ENCODE data around the gene CYP24A1.
"Not testable (repeated sequence)": the region's sequence is repeated elsewhere in the genome, so short reads cannot be mapped to it uniquely, and the experiment has no call there.

Gene CYP24A1

GRCh38 chr20:54133434-54134427 is 40.1 kb downstream of the CYP24A1 start:
- Histone ChIP-seq H3K9me3 (ENCODE audit: control insufficient read depth, low read length) (no peaks in the 10 kb centered on the region), H3K9ac (ENCODE audit: low read length) (no peak overlapping the region), H3K4me3 (ENCODE audit: low read length) (no peak overlapping the region), H3K4me1 (ENCODE audit: control insufficient read depth, insufficient read depth, low read length) (no peaks in the 10 kb centered on the region), H3K36me3 (ENCODE audit: control insufficient read depth, insufficient read depth, low read length) (no peaks in the 10 kb centered on the region), H3K27me3 (ENCODE audit: control insufficient read depth, insufficient read depth, low read length) (no peaks in the 10 kb centered on the region)

- H3K27me3 ChIP-seq (ENCODE audit: control insufficient read depth, insufficient read depth, low read length): no peaks in the 10 kb centered on the region
- no peak overlapping the region for H3K4me3 ChIP-seq (ENCODE audit: low read length)
- no peaks in the 10 kb centered on the region for H3K36me3 ChIP-seq (ENCODE audit: control insufficient read depth, insufficient read depth, low read length)
- H3K9ac ChIP-seq (ENCODE audit: low read length): no peak overlapping the region
- H3K9me3 ChIP-seq (ENCODE audit: control insufficient read depth, low read length): no peaks in the 10 kb centered on the region
- no peaks in the 10 kb centered on the region for H3K4me1 ChIP-seq (ENCODE audit: control insufficient read depth, insufficient read depth, low read length)
Observed at GRCh38 chr20:54132612-54133433, 41.0 kb downstream of the CYP24A1 start.

- Histone ChIP-seq H3K9ac (ENCODE audit: low read length) (no peak overlapping the region), H3K36me3 (ENCODE audit: control insufficient read depth, insufficient read depth, low read length) (no peaks in the 10 kb centered on the region), H3K27me3 (ENCODE audit: control insufficient read depth, insufficient read depth, low read length) (no peaks in the 10 kb centered on the region), H3K4me3 (ENCODE audit: low read length) (no peak overlapping the region), H3K9me3 (ENCODE audit: control insufficient read depth, low read length) (no peaks in the 10 kb centered on the region), H3K4me1 (ENCODE audit: control insufficient read depth, insufficient read depth, low read length) (no peaks in the 10 kb centered on the region)
Observed at GRCh38 chr20:54131675-54132611, 41.8 kb downstream of the CYP24A1 start.

GRCh38 chr20:54131125-54131524 is 42.7 kb downstream of the CYP24A1 start:
- not testable (repeated sequence) for H3K9ac ChIP-seq (ENCODE audit: low read length); H3K36me3 ChIP-seq (ENCODE audit: control insufficient read depth, insufficient read depth, low read length); H3K4me3 ChIP-seq (ENCODE audit: low read length); H3K4me1 ChIP-seq (ENCODE audit: control insufficient read depth, insufficient read depth, low read length); H3K27me3 ChIP-seq (ENCODE audit: control insufficient read depth, insufficient read depth, low read length); H3K9me3 ChIP-seq (ENCODE audit: control insufficient read depth, low read length)

GRCh38 chr20:54129350-54129749 is 44.4 kb downstream of the CYP24A1 start:
- no peak overlapping the region for H3K9ac ChIP-seq (ENCODE audit: low read length)
- H3K36me3 ChIP-seq (ENCODE audit: control insufficient read depth, insufficient read depth, low read length): no peaks in the 10 kb centered on the region
- H3K27me3 ChIP-seq (ENCODE audit: control insufficient read depth, insufficient read depth, low read length): no peaks in the 10 kb centered on the region
- no peaks in the 10 kb centered on the region for H3K4me1 ChIP-seq (ENCODE audit: control insufficient read depth, insufficient read depth, low read length)
- H3K9me3 ChIP-seq (ENCODE audit: control insufficient read depth, low read length): no peaks in the 10 kb centered on the region
- H3K4me3 ChIP-seq (ENCODE audit: low read length): no peak overlapping the region

GRCh38 chr20:54127855-54128574 is 45.8 kb downstream of the CYP24A1 start:
- Histone ChIP-seq H3K9ac (ENCODE audit: low read length) (no peak overlapping the region), H3K4me3 (ENCODE audit: low read length) (no peak overlapping the region), H3K36me3 (ENCODE audit: control insufficient read depth, insufficient read depth, low read length) (no peaks in the 10 kb centered on the region), H3K9me3 (ENCODE audit: control insufficient read depth, low read length) (no peaks in the 10 kb centered on the region), H3K4me1 (ENCODE audit: control insufficient read depth, insufficient read depth, low read length) (peaks cover 10% of the 10 kb centered on the region), H3K27me3 (ENCODE audit: control insufficient read depth, insufficient read depth, low read length) (no peaks in the 10 kb centered on the region)

GRCh38 chr20:54126806-54127655 is 46.8 kb downstream of the CYP24A1 start:
- Histone ChIP-seq H3K36me3 (ENCODE audit: control insufficient read depth, insufficient read depth, low read length) (no peaks in the 10 kb centered on the region), H3K9ac (ENCODE audit: low read length) (no peak overlapping the region), H3K4me3 (ENCODE audit: low read length) (no peak overlapping the region), H3K4me1 (ENCODE audit: control insufficient read depth, insufficient read depth, low read length) (peaks cover 15% of the 10 kb centered on the region), H3K9me3 (ENCODE audit: control insufficient read depth, low read length) (no peaks in the 10 kb centered on the region), H3K27me3 (ENCODE audit: control insufficient read depth, insufficient read depth, low read length) (no peaks in the 10 kb centered on the region)

- H3K36me3 ChIP-seq (ENCODE audit: control insufficient read depth, insufficient read depth, low read length); H3K27me3 ChIP-seq (ENCODE audit: control insufficient read depth, insufficient read depth, low read length); H3K4me3 ChIP-seq (ENCODE audit: low read length); H3K9ac ChIP-seq (ENCODE audit: low read length); H3K9me3 ChIP-seq (ENCODE audit: control insufficient read depth, low read length): not testable (repeated sequence)
- peaks cover 15% of the 10 kb centered on the region for H3K4me1 ChIP-seq (ENCODE audit: control insufficient read depth, insufficient read depth, low read length)
Observed at GRCh38 chr20:54126328-54126727, 47.5 kb downstream of the CYP24A1 start.

GRCh38 chr20:54123587-54124180 is 50.1 kb downstream of the CYP24A1 start:
- Histone ChIP-seq H3K27me3 (ENCODE audit: control insufficient read depth, insufficient read depth, low read length) (no peaks in the 10 kb centered on the region), H3K9me3 (ENCODE audit: control insufficient read depth, low read length) (no peaks in the 10 kb centered on the region), H3K36me3 (ENCODE audit: control insufficient read depth, insufficient read depth, low read length) (no peaks in the 10 kb centered on the region), H3K4me3 (ENCODE audit: low read length) (no peak overlapping the region), H3K9ac (ENCODE audit: low read length) (no peak overlapping the region), H3K4me1 (ENCODE audit: control insufficient read depth, insufficient read depth, low read length) (peaks cover 15% of the 10 kb centered on the region)

Measured in mucosa of stomach (tissue), 1 donor.